K562 (cell line): ENCODE measurements around the gene ACADM. TPM values are rescaled to one million over a fixed set of nuclear protein-coding genes. Genes with fewer than 3 reads are reported as not detected.

Experiments
- ESRRA ChIP-seq: fragments of 450-650 bp; IDR thresholded peaks from 2 replicates; pipeline ENCODE4 v1.6.1; 2014; ENCODE audit warnings: low read depth, mild to moderate bottlenecking, moderate library complexity, borderline replicate concordance
- FOSL1 ChIP-seq: fragments of 200-800 bp; sonication (Bioruptor generic); conservative IDR thresholded peaks from 2 replicates; pipeline ENCODE4 v1.6.1; 2016; ENCODE audit warnings: missing genetic modification characterization, missing compliant biosample characterization
- JUND ChIP-seq, 2 experiments: IDR thresholded peaks; 2 replicates in 1 of 2; 3 replicates in 1 of 2; pipeline ENCODE4 v1.6.1; 2011; ENCODE audit warnings: borderline replicate concordance in 2 of 2, low read depth in 2 of 2, low read length in 2 of 2, improper control_type of control experiment in 1 of 2, missing biosample characterization in 1 of 2, missing genetic modification characterization in 1 of 2, missing genetic modification reagents in 1 of 2
- PHB ChIP-seq: fragments of 250-450 bp; sonication (Bioruptor Pico); IDR thresholded peaks from 2 replicates; pipeline ENCODE4 v1.5.0; 2021
- PHF21A ChIP-seq: fragments of 450-650 bp; IDR thresholded peaks from 2 replicates; pipeline ENCODE4 v1.6.1; 2017; ENCODE audit warnings: low read depth, borderline replicate concordance
- PHF8 ChIP-seq: fragments of 200-600 bp; sonication (generic); IDR thresholded peaks from 2 replicates; pipeline ENCODE4 v1.6.1; 2012; ENCODE audit warnings: mixed run types, mild to moderate bottlenecking, inconsistent platforms, low read length, moderate library complexity, borderline replicate concordance
- POLR3A ChIP-seq: IDR thresholded peaks from 2 replicates; pipeline ENCODE4 v1.6.1; 2011; ENCODE audit warnings: borderline replicate concordance, mild to moderate bottlenecking, moderate library complexity; ENCODE audit not compliant: insufficient read length, insufficient read depth; ENCODE audit errors: extremely low read depth
- SUPT5H ChIP-seq: fragments of 450-650 bp; IDR thresholded peaks from 2 replicates; pipeline ENCODE4 v1.6.1; 2016
- TBP ChIP-seq: optimal IDR thresholded peaks from 2 replicates; pipeline ENCODE3; 2011; ENCODE audit warnings: low read depth, low read length, improper control_type of control experiment
- YY1 ChIP-seq, 3 experiments: IDR thresholded peaks; 2 replicates each; pipeline ENCODE4 v1.6.1; 2011; ENCODE audit warnings: low read length in 2 of 3, mild to moderate bottlenecking in 2 of 3, moderate library complexity in 2 of 3, borderline replicate concordance in 1 of 3, control low read depth in 1 of 3, low read depth in 1 of 3; ENCODE audit not compliant: insufficient read depth in 3 of 3, insufficient replicate concordance in 2 of 3, control insufficient read depth in 1 of 3, insufficient read length in 1 of 3; ENCODE audit errors: extremely low read depth in 1 of 3
- ZBTB17 ChIP-seq: fragments of 450-650 bp; formaldehyde crosslinking; IDR thresholded peaks from 2 replicates; pipeline ENCODE4 v1.4.0; 2020; ENCODE audit warnings: mild to moderate bottlenecking
- ZNF146 ChIP-seq: IDR thresholded peaks from one replicate; pipeline ENCODE4 v1.6.1; 2018; ENCODE audit warnings: missing compliant biosample characterization; ENCODE audit not compliant: unreplicated experiment
- ZNF165 ChIP-seq: fragments of 250-450 bp; sonication (Bioruptor Pico); IDR thresholded peaks from 2 replicates; pipeline ENCODE4 v1.4.0; 2020; ENCODE audit warnings: borderline replicate concordance
- ZNF584 ChIP-seq: fragments of 200-800 bp; sonication (Bioruptor generic); IDR thresholded peaks from 2 replicates; pipeline ENCODE4 v1.6.1; 2016; ENCODE audit warnings: low read depth, mild to moderate bottlenecking, missing genetic modification characterization, missing compliant biosample characterization
- polyA plus RNA-seq, 8 experiments: library from polyadenylated mRNA; depleted of rRNA in 4 of 8; stranded (reverse) in 5 of 8; unstranded in 3 of 8; fragments of >200 nt; fragmentation: Nextera tagmentation in 2 of 8; fragmentation: Illumina TruSeq in 1 of 8; extraction: Ambion mirVana in 2 of 8; extraction: Trizol in 1 of 8; gene quantifications; 2 replicates each; pipeline versions ENCODE4 v1.2.1 to v1.2.3, GENCODE V29; 2011 to 2014; ENCODE audit warnings: inconsistent platforms in 1 of 8, missing spikeins in 1 of 8
- total RNA-seq, 7 experiments: library from RNA; depleted of rRNA in 6 of 7; stranded (reverse); fragments of >200 nt in 6 of 7; fragmentation: Illumina TruSeq in 2 of 7; extraction: Trizol in 2 of 7; gene quantifications; 2 replicates each; pipeline versions ENCODE4 v1.2.1 to v1.2.3, GENCODE V29; 2011 to 2021; ENCODE audit warnings: low replicate concordance in 1 of 7
- TF ChIP-seq, protein P1 (sequence below): fragments of 200-800 bp; sonication (Bioruptor generic); IDR thresholded peaks from 2 replicates; pipeline ENCODE4 v1.6.1; 2017; ENCODE audit warnings: missing genetic modification characterization, missing compliant biosample characterization
- TF ChIP-seq, protein P2 (sequence below): conservative IDR thresholded peaks from 2 replicates; pipeline ENCODE4 v1.6.1; 2011; ENCODE audit warnings: low read depth, mild to moderate bottlenecking, low read length; ENCODE audit not compliant: control insufficient read depth
- TF ChIP-seq, protein P3 (sequence below): sonication (generic); formaldehyde crosslinking; IDR thresholded peaks from 2 replicates; pipeline ENCODE4 v1.8.1; 2022; ENCODE audit warnings: missing genetic modification reagents
- TF ChIP-seq, protein P4 (sequence below), 2 experiments: fragments of 450-650 bp in 1 of 2; sonication (generic) in 1 of 2; formaldehyde crosslinking in 1 of 2; IDR thresholded peaks in 1 of 2; conservative IDR thresholded peaks in 1 of 2; 2 replicates each; pipeline versions ENCODE4 v1.6.1 to v1.8.1; 2016 to 2023; ENCODE audit warnings: mild to moderate bottlenecking in 2 of 2, moderate library complexity in 2 of 2, inconsistent platforms in 1 of 2, missing genetic modification reagents in 1 of 2

Gene ACADM
- total and polyA plus RNA-seq, 9 of the 15 experiments (the other 6 are each of a cell fraction or from before 2014, with no cell fraction given), result 82.5 to 156 (median 123) TPM

DNA sequence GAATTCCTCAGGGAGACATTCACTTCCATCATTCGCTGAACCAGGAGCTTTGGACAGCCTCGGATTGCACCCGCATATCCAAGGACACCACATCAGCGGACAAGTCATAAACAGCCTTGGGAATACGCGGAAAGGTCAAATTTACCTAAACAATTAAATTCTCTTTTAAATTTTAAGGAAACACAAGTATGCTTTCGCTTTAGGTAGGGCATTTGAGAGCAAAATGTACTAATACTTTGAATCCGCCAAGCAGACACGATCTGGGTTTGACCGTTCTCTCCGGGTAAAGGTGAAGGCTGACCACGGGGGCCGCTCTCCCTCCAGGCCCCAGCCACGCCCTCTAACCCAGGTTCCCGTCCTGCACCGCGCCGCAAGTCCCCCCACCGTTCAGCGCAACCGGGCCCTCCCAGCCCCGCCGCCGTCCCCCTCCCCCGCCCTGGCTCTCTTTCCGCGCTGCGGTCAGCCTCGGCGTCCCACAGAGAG, 479 bp upstream of the ACADM start (continued):
- TF ChIP-seq, protein P1, sequence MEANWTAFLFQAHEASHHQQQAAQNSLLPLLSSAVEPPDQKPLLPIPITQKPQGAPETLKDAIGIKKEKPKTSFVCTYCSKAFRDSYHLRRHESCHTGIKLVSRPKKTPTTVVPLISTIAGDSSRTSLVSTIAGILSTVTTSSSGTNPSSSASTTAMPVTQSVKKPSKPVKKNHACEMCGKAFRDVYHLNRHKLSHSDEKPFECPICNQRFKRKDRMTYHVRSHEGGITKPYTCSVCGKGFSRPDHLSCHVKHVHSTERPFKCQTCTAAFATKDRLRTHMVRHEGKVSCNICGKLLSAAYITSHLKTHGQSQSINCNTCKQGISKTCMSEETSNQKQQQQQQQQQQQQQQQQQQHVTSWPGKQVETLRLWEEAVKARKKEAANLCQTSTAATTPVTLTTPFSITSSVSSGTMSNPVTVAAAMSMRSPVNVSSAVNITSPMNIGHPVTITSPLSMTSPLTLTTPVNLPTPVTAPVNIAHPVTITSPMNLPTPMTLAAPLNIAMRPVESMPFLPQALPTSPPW (CRISPR knock-in tag), result peak; percentile 95; the same call in 1 of the 2 replicates
- TF ChIP-seq YY1 (IDR thresholded peaks at IDR 0.05; ENCODE audit: borderline replicate concordance in 1 of 3, control insufficient read depth in 1 of 3, extremely low read depth in 1 of 3, insufficient read depth in 3 of 3, insufficient read length in 1 of 3, insufficient replicate concordance in 2 of 3, low read depth in 1 of 3, low read length in 2 of 3) (no peak), ZNF165 (CRISPR knock-in tag) (no peak), ZBTB17 (CRISPR knock-in tag) (no peak), PHB (CRISPR knock-in tag) (no peak), TBP (peak; percentile 67), POLR3A (no peak), FOSL1 (tag) (no peak; the same call in 1 of the 2 replicates), ZNF146 (CRISPR knock-in tag) (no peak), ESRRA (peak; percentile 81; the same call in 1 of the 2 replicates), JUND (IDR thresholded peaks at IDR 0.05; ENCODE audit: borderline replicate concordance, low read depth, low read length) (no peak; the same call in 1 of the 2 replicates), JUND (tag; IDR thresholded peaks at IDR 0.05; ENCODE audit: borderline replicate concordance, low read depth, low read length) (0 out of 3 replicates have a peak, but pooled peaks have one; percentile 9), PHF8 (no peak), ZNF584 (CRISPR knock-in tag) (no peak), PHF21A (no peak), SUPT5H (no peak; the same call in 1 of the 2 replicates)
- TF ChIP-seq, protein P2, sequence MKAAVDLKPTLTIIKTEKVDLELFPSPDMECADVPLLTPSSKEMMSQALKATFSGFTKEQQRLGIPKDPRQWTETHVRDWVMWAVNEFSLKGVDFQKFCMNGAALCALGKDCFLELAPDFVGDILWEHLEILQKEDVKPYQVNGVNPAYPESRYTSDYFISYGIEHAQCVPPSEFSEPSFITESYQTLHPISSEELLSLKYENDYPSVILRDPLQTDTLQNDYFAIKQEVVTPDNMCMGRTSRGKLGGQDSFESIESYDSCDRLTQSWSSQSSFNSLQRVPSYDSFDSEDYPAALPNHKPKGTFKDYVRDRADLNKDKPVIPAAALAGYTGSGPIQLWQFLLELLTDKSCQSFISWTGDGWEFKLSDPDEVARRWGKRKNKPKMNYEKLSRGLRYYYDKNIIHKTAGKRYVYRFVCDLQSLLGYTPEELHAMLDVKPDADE, result no peak
- TF ChIP-seq, protein P3, sequence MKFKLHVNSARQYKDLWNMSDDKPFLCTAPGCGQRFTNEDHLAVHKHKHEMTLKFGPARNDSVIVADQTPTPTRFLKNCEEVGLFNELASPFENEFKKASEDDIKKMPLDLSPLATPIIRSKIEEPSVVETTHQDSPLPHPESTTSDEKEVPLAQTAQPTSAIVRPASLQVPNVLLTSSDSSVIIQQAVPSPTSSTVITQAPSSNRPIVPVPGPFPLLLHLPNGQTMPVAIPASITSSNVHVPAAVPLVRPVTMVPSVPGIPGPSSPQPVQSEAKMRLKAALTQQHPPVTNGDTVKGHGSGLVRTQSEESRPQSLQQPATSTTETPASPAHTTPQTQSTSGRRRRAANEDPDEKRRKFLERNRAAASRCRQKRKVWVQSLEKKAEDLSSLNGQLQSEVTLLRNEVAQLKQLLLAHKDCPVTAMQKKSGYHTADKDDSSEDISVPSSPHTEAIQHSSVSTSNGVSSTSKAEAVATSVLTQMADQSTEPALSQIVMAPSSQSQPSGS, result no peak
- TF ChIP-seq, protein P4, sequence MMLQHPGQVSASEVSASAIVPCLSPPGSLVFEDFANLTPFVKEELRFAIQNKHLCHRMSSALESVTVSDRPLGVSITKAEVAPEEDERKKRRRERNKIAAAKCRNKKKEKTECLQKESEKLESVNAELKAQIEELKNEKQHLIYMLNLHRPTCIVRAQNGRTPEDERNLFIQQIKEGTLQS (IDR thresholded peaks at IDR 0.05), result no peak
- TF ChIP-seq, protein P4 (CRISPR knock-in tag; conservative IDR thresholded peaks at IDR 0.05), result no peak
